SH-SY5Y (cell line): ENCODE measurements around the gene ATP5PO.

Source experiments
- GATA2 ChIP-seq: IDR thresholded peaks from 2 replicates; pipeline ENCODE4 v1.6.1; 2011; ENCODE audit warnings: mild to moderate bottlenecking, low read depth, low read length
- GATA3 ChIP-seq: IDR thresholded peaks from 2 replicates; pipeline ENCODE4 v1.6.1; 2011; ENCODE audit warnings: low read depth, mild to moderate bottlenecking, low read length, moderate library complexity

DNA sequence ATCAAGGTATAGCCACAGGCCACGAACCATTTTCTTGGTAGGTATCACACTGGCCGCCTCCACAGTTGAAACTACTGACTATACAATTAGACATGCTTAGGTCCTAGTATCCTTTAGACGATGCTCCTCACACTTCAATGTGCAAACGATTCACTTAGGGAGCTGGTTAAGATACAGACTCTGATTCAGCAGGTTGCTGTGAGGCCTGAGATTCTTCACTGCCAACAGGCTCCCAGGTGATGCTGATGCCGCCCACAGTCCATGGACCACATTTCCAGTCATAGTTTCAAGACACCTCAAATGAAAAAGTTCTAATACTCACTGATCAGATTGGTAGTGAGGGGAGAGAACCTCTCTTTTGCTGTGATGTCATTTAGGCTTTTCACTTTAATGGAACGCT, 6.8 kb downstream of the ATP5PO start:
- TF ChIP-seq GATA3 (no peak), GATA2 (no peak)
